Astrocyte (in vitro differentiated cells and primary cell): ENCODE results near the gene SYTL3. TPM values are rescaled to one million over a fixed set of nuclear protein-coding genes. Genes with fewer than 3 reads are reported as not detected.

Experiments
- DNase-seq: peaks from one replicate; pipeline ENCODE4 v3.0.0-alpha.2; 2010; ENCODE audit warnings: low read depth
- FAIRE-seq: peaks from 2 replicates; lab custom pipeline; 2011; peaks lifted over from hg19 to GRCh38; lab: Jason Lieb, UNC
- H2AFZ ChIP-seq: 2 replicates; pipeline ENCODE4 v1.6.0; 2012; ENCODE audit warnings: low read depth, low read length, inconsistent platforms
- H3K27ac ChIP-seq: 2 replicates; pipeline ENCODE4 v1.5.1; 2011; ENCODE audit warnings: low read depth, low read length, inconsistent platforms
- H3K27me3 ChIP-seq: 2 replicates; pipeline ENCODE4 v1.6.0; 2011; ENCODE audit warnings: low read length, inconsistent platforms; ENCODE audit not compliant: insufficient read depth
- H3K36me3 ChIP-seq: 2 replicates; pipeline ENCODE4 v1.5.1; 2011; ENCODE audit warnings: low read length, inconsistent platforms; ENCODE audit not compliant: insufficient read depth
- H3K4me1 ChIP-seq: 2 replicates; pipeline ENCODE4 v1.5.1; 2011; ENCODE audit warnings: low read length, inconsistent platforms; ENCODE audit not compliant: insufficient read depth
- H3K4me2 ChIP-seq: 2 replicates; pipeline ENCODE4 v1.6.0; 2012; ENCODE audit warnings: low read length, inconsistent platforms
- H3K4me3 ChIP-seq: 2 replicates; pipeline ENCODE4 v1.5.1; 2011; ENCODE audit warnings: low read depth, mild to moderate bottlenecking, low read length, inconsistent platforms; ENCODE audit not compliant: insufficient read depth
- H3K79me2 ChIP-seq: 2 replicates; pipeline ENCODE4 v1.6.0; 2012; ENCODE audit warnings: mild to moderate bottlenecking, low read length, inconsistent platforms; ENCODE audit not compliant: insufficient read depth
- H3K9ac ChIP-seq: 2 replicates; pipeline ENCODE4 v1.6.0; 2012; ENCODE audit warnings: mild to moderate bottlenecking, low read length, inconsistent platforms
- H3K9me3 ChIP-seq: 2 replicates; pipeline ENCODE4 v1.5.1; 2012; ENCODE audit warnings: low read depth, mild to moderate bottlenecking, low read length, inconsistent platforms; ENCODE audit not compliant: insufficient read depth
- H4K20me1 ChIP-seq: 2 replicates; pipeline ENCODE4 v1.6.0; 2012; ENCODE audit warnings: low read length, inconsistent platforms; ENCODE audit not compliant: insufficient read depth
- H3K27ac Mint-ChIP-seq: one replicate; pipeline ENCODE4 v1.8.0; 2021; ENCODE audit warnings: mild to moderate bottlenecking, mixed read lengths; ENCODE audit not compliant: unreplicated experiment
- H3K27me3 Mint-ChIP-seq: one replicate; pipeline ENCODE4 v1.8.0; 2021; ENCODE audit warnings: low read depth, mixed read lengths; ENCODE audit not compliant: unreplicated experiment
- H3K36me3 Mint-ChIP-seq: one replicate; pipeline ENCODE4 v1.8.0; 2021; ENCODE audit warnings: low read depth, mixed read lengths; ENCODE audit not compliant: unreplicated experiment
- H3K4me1 Mint-ChIP-seq: one replicate; pipeline ENCODE4 v1.8.0; 2021; ENCODE audit warnings: low read depth, mixed read lengths; ENCODE audit not compliant: unreplicated experiment
- H3K4me3 Mint-ChIP-seq: one replicate; pipeline ENCODE4 v1.8.0; 2021; ENCODE audit warnings: mild to moderate bottlenecking, moderate library complexity, mixed read lengths; ENCODE audit not compliant: unreplicated experiment
- H3K9me3 Mint-ChIP-seq: one replicate; pipeline ENCODE4 v1.8.0; 2021; ENCODE audit warnings: mild to moderate bottlenecking, mixed read lengths; ENCODE audit not compliant: unreplicated experiment
- CTCF ChIP-seq: IDR thresholded peaks from 2 replicates; pipeline ENCODE4 v1.5.1; 2011; ENCODE audit warnings: low read depth, mild to moderate bottlenecking, inconsistent platforms, low read length, moderate library complexity; ENCODE audit not compliant: insufficient read depth
- EZH2 ChIP-seq: IDR thresholded peaks from 2 replicates; pipeline ENCODE4 v1.6.1; 2012; ENCODE audit warnings: mild to moderate bottlenecking, low read length, inconsistent platforms; ENCODE audit not compliant: insufficient read depth
- total RNA-seq: library from RNA; stranded (reverse); gene quantifications from 2 replicates; pipeline ENCODE4 v1.2.1, GENCODE V29; 2021

The SYTL3 gene
- total RNA-seq, 1 donor from 2014 or later, result 1.2 TPM

GRCh38 chr6:158730541-158730907 lies 80.7 kb downstream of the SYTL3 start:
- Mint-ChIP-seq H3K27ac (no peak overlapping the region), H3K4me1 (no peaks in the 10 kb centered on the region), H3K36me3 (peaks cover 2% of the 10 kb centered on the region), H3K9me3 (peaks cover 11% of the 10 kb centered on the region), H3K27me3 (no peaks in the 10 kb centered on the region), H3K4me3 (no peak overlapping the region)
- H2AFZ ChIP-seq, result no peak overlapping the region
- no peak overlapping the region for H3K4me3 ChIP-seq
- H3K9me3 ChIP-seq, result peaks cover 10% of the 10 kb centered on the region
- DNase-seq, result no peak
- H3K27me3 ChIP-seq, result no peaks in the 10 kb centered on the region
- no peak for FAIRE-seq
- no peaks in the 10 kb centered on the region for H3K79me2 ChIP-seq
- H3K27ac ChIP-seq, result no peak overlapping the region
- TF ChIP-seq CTCF (no peak), EZH2 (no peak)
- no peak overlapping the region for H3K4me2 ChIP-seq
- H3K9ac ChIP-seq, result no peak overlapping the region
- no peaks in the 10 kb centered on the region for H3K4me1 ChIP-seq
- H4K20me1 ChIP-seq, result no peaks in the 10 kb centered on the region
- no peaks in the 10 kb centered on the region for H3K36me3 ChIP-seq

GRCh38 chr6:158735009-158735408 lies 85.2 kb downstream of the SYTL3 start:
- H3K4me2 ChIP-seq, result no peak overlapping the region
- Mint-ChIP-seq H3K4me1 (peaks cover 2% of the 10 kb centered on the region), H3K36me3 (peaks cover 2% of the 10 kb centered on the region), H3K4me3 (no peak overlapping the region), H3K27me3 (peaks cover 2% of the 10 kb centered on the region), H3K9me3 (peaks cover 14% of the 10 kb centered on the region), H3K27ac (no peak overlapping the region)
- H3K4me3 ChIP-seq, result no peak overlapping the region
- H2AFZ ChIP-seq, result no peak overlapping the region
- no peaks in the 10 kb centered on the region for H3K79me2 ChIP-seq
- no peaks in the 10 kb centered on the region for H4K20me1 ChIP-seq
- TF ChIP-seq CTCF (no peak), EZH2 (no peak)
- H3K36me3 ChIP-seq, result no peaks in the 10 kb centered on the region
- H3K27me3 ChIP-seq, result no peaks in the 10 kb centered on the region
- DNase-seq (no peak), FAIRE-seq (no peak)
- no peak overlapping the region for H3K27ac ChIP-seq
- no peaks in the 10 kb centered on the region for H3K4me1 ChIP-seq
- H3K9me3 ChIP-seq, result peaks cover 16% of the 10 kb centered on the region
- H3K9ac ChIP-seq, result no peak overlapping the region

- Histone ChIP-seq H4K20me1 (no peaks in the 10 kb centered on the region), H3K36me3 (no peaks in the 10 kb centered on the region), H3K9me3 (peaks cover 16% of the 10 kb centered on the region), H3K4me2 (no peak overlapping the region), H3K9ac (no peak overlapping the region), H2AFZ (no peak overlapping the region), H3K27me3 (no peaks in the 10 kb centered on the region), H3K4me1 (no peaks in the 10 kb centered on the region), H3K79me2 (no peaks in the 10 kb centered on the region), H3K4me3 (no peak overlapping the region), H3K27ac (no peak overlapping the region)
- no peak for TF ChIP-seq CTCF
- TF ChIP-seq EZH2, result no peak
- peaks cover 2% of the 10 kb centered on the region for H3K36me3 Mint-ChIP-seq
- no peak overlapping the region for H3K27ac Mint-ChIP-seq
- FAIRE-seq (no peak), DNase-seq (no peak)
- peaks cover 2% of the 10 kb centered on the region for H3K4me1 Mint-ChIP-seq
- peaks cover 8% of the 10 kb centered on the region for H3K9me3 Mint-ChIP-seq
- peaks cover 2% of the 10 kb centered on the region for H3K27me3 Mint-ChIP-seq
- H3K4me3 Mint-ChIP-seq, result no peak overlapping the region
These were observed 87.3 kb downstream of the SYTL3 start for GRCh38 chr6:158737082-158737709.
